Stimulated activated naive B cell treated with anti-CD40 and anti-IgM and Interleukin-4, amounts not matched to agents 10 μg/mL and 1 μg/mL and 100 μg/mL, for 72 hours (primary cell): Measurements from ENCODE around the gene RGS3.

Experiments
- ATAC-seq, 2 donors: fragments of 150-1000 bp; cut with Tn5 transposase; replicated peaks; 2 replicates each; pipeline ENCODE4 v1.10.0; 2021; ENCODE audit warnings: moderate library complexity in 1 of 2
- DNase-seq: peaks from one replicate; pipeline ENCODE4 v3.0.0; 2021
- H3K27ac Mint-ChIP-seq: one replicate; pipeline ENCODE4 v1.8.0; 2022; ENCODE audit warnings: mild to moderate bottlenecking, mixed read lengths
- H3K27me3 Mint-ChIP-seq, 2 donors: one replicate each; pipeline ENCODE4 v1.8.0; 2022; ENCODE audit warnings: mixed read lengths in 2 of 2
- H3K36me3 Mint-ChIP-seq, 2 donors: one replicate each; pipeline ENCODE4 v1.8.0; 2022; ENCODE audit warnings: mixed read lengths in 2 of 2, mild to moderate bottlenecking in 1 of 2
- H3K4me1 Mint-ChIP-seq, 2 donors: one replicate each; pipeline ENCODE4 v1.8.0; 2022; ENCODE audit warnings: mixed read lengths in 2 of 2, mild to moderate bottlenecking in 1 of 2
- H3K4me3 Mint-ChIP-seq, 2 donors: one replicate each; pipeline ENCODE4 v1.8.0; 2022; ENCODE audit warnings: mild to moderate bottlenecking in 2 of 2, mixed read lengths in 2 of 2, moderate library complexity in 1 of 2
- H3K9me3 Mint-ChIP-seq, 2 donors: one replicate each; pipeline ENCODE4 v1.8.0; 2022; ENCODE audit warnings: mixed read lengths in 2 of 2, mild to moderate bottlenecking in 1 of 2

RGS3 gene

GRCh38 chr9:113475031-113475430, 11.5 kb downstream of the RGS3 start:
- DNase-seq = no peak
- H3K4me3 Mint-ChIP-seq = no peak overlapping the region
- no peak for ATAC-seq
- H3K27me3 Mint-ChIP-seq = peaks cover 13 to 21% of the 10 kb centered on the region in 2 donors
- H3K27ac Mint-ChIP-seq = no peak overlapping the region
- no peaks in the 10 kb centered on the region for H3K9me3 Mint-ChIP-seq
- H3K4me1 Mint-ChIP-seq = no peaks in the 10 kb centered on the region
- no peaks in the 10 kb centered on the region for H3K36me3 Mint-ChIP-seq

GRCh38 chr9:113475992-113476391, 12.5 kb downstream of the RGS3 start:
- H3K4me1 Mint-ChIP-seq = no peaks in the 10 kb centered on the region
- H3K27me3 Mint-ChIP-seq = peaks cover 16 to 21% of the 10 kb centered on the region in 2 donors
- no peaks in the 10 kb centered on the region for H3K36me3 Mint-ChIP-seq
- no peaks in the 10 kb centered on the region for H3K9me3 Mint-ChIP-seq
- ATAC-seq (no peak), DNase-seq (no peak)
- no peak overlapping the region for H3K4me3 Mint-ChIP-seq
- peak overlapping the region; percentile 47 for H3K27ac Mint-ChIP-seq

GRCh38 chr9:113476511-113476916, 13.0 kb downstream of the RGS3 start:
- Mint-ChIP-seq H3K4me3 (no peak overlapping the region), H3K4me1 (no peaks in the 10 kb centered on the region), H3K9me3 (no peaks in the 10 kb centered on the region), H3K36me3 (no peaks in the 10 kb centered on the region), H3K27me3 (peaks cover 17 to 21% of the 10 kb centered on the region in 2 donors), H3K27ac (no peak overlapping the region)
- DNase-seq = no peak
- ATAC-seq = no peak

- H3K36me3 Mint-ChIP-seq = no peaks in the 10 kb centered on the region
- H3K27ac Mint-ChIP-seq = no peak overlapping the region
- no peaks in the 10 kb centered on the region for H3K9me3 Mint-ChIP-seq
- H3K4me1 Mint-ChIP-seq = no peaks in the 10 kb centered on the region
- DNase-seq (no peak), ATAC-seq (no peak)
- no peak overlapping the region for H3K4me3 Mint-ChIP-seq
- H3K27me3 Mint-ChIP-seq = peaks cover 17 to 21% of the 10 kb centered on the region in 2 donors
These were observed 13.5 kb downstream of the RGS3 start for GRCh38 chr9:113477058-113477457.

- H3K9me3 Mint-ChIP-seq = no peaks in the 10 kb centered on the region
- no peaks in the 10 kb centered on the region for H3K4me1 Mint-ChIP-seq
- no peak overlapping the region for H3K4me3 Mint-ChIP-seq
- ATAC-seq = no peak
- H3K36me3 Mint-ChIP-seq = no peaks in the 10 kb centered on the region
- DNase-seq = no peak
- peaks cover 12 to 21% of the 10 kb centered on the region in 2 donors for H3K27me3 Mint-ChIP-seq
- no peak overlapping the region for H3K27ac Mint-ChIP-seq
These were observed 14.1 kb downstream of the RGS3 start for GRCh38 chr9:113477661-113478060.

- Mint-ChIP-seq H3K27me3 (peaks cover 12 to 21% of the 10 kb centered on the region in 2 donors), H3K36me3 (no peaks in the 10 kb centered on the region), H3K27ac (no peak overlapping the region), H3K4me3 (no peak overlapping the region), H3K9me3 (no peaks in the 10 kb centered on the region), H3K4me1 (no peaks in the 10 kb centered on the region)
- ATAC-seq = no peak
- DNase-seq = no peak
These were observed 15.7 kb downstream of the RGS3 start for GRCh38 chr9:113479174-113479621.

- no peaks in the 10 kb centered on the region for H3K9me3 Mint-ChIP-seq
- H3K27me3 Mint-ChIP-seq = peaks cover 8 to 15% of the 10 kb centered on the region in 2 donors
- no peaks in the 10 kb centered on the region for H3K36me3 Mint-ChIP-seq
- DNase-seq (no peak), ATAC-seq (no peak)
- no peak overlapping the region for H3K4me3 Mint-ChIP-seq
- no peak overlapping the region for H3K27ac Mint-ChIP-seq
- no peaks in the 10 kb centered on the region for H3K4me1 Mint-ChIP-seq
These were observed 17.1 kb downstream of the RGS3 start for GRCh38 chr9:113480612-113481011.

- no peak overlapping the region for H3K4me3 Mint-ChIP-seq
- DNase-seq (no peak), ATAC-seq (no peak)
- H3K9me3 Mint-ChIP-seq = no peaks in the 10 kb centered on the region
- H3K27me3 Mint-ChIP-seq = peaks cover 8 to 13% of the 10 kb centered on the region in 2 donors
- no peaks in the 10 kb centered on the region for H3K4me1 Mint-ChIP-seq
- no peaks in the 10 kb centered on the region for H3K36me3 Mint-ChIP-seq
- H3K27ac Mint-ChIP-seq = no peak overlapping the region
These were observed 17.8 kb downstream of the RGS3 start for GRCh38 chr9:113481176-113481787.

GRCh38 chr9:113482341-113482740, 18.8 kb downstream of the RGS3 start:
- Mint-ChIP-seq H3K4me3 (no peak overlapping the region), H3K36me3 (no peaks in the 10 kb centered on the region), H3K27me3 (peaks cover 8 to 9% of the 10 kb centered on the region in 2 donors), H3K4me1 (no peaks in the 10 kb centered on the region), H3K9me3 (no peaks in the 10 kb centered on the region), H3K27ac (no peak overlapping the region)
- DNase-seq (no peak), ATAC-seq (no peak)

- ATAC-seq (no peak), DNase-seq (no peak)
- Mint-ChIP-seq H3K4me1 (no peaks in the 10 kb centered on the region), H3K9me3 (no peaks in the 10 kb centered on the region), H3K36me3 (no peaks in the 10 kb centered on the region), H3K27me3 (peaks cover 6 to 8% of the 10 kb centered on the region in 2 donors), H3K27ac (no peak overlapping the region), H3K4me3 (no peak overlapping the region)
These were observed 19.6 kb downstream of the RGS3 start for GRCh38 chr9:113482991-113483675.

- Mint-ChIP-seq H3K4me3 (no peak overlapping the region), H3K4me1 (no peaks in the 10 kb centered on the region), H3K36me3 (no peaks in the 10 kb centered on the region), H3K9me3 (no peaks in the 10 kb centered on the region), H3K27ac (no peak overlapping the region), H3K27me3 (peaks cover 4 to 7% of the 10 kb centered on the region in 2 donors)
- DNase-seq (no peak), ATAC-seq (no peak)
These were observed 20.2 kb downstream of the RGS3 start for GRCh38 chr9:113483676-113484257.

GRCh38 chr9:113484258-113484730, 20.8 kb downstream of the RGS3 start:
- DNase-seq (no peak), ATAC-seq (no peak)
- Mint-ChIP-seq H3K9me3 (no peaks in the 10 kb centered on the region), H3K4me3 (no peak overlapping the region), H3K4me1 (no peaks in the 10 kb centered on the region), H3K27me3 (peaks cover 0 to 4% of the 10 kb centered on the region in 2 donors), H3K27ac (no peak overlapping the region), H3K36me3 (no peaks in the 10 kb centered on the region)

- no peak for ATAC-seq
- no peak for DNase-seq
- Mint-ChIP-seq H3K4me3 (no peak overlapping the region), H3K36me3 (no peaks in the 10 kb centered on the region), H3K9me3 (no peaks in the 10 kb centered on the region), H3K27me3 (peaks cover 0 to 4% of the 10 kb centered on the region in 2 donors), H3K4me1 (no peaks in the 10 kb centered on the region), H3K27ac (no peak overlapping the region)
These were observed 22.2 kb downstream of the RGS3 start for GRCh38 chr9:113485761-113486115.

- H3K27me3 Mint-ChIP-seq = no peaks in the 10 kb centered on the region
- no peaks in the 10 kb centered on the region for H3K9me3 Mint-ChIP-seq
- no peaks in the 10 kb centered on the region for H3K4me1 Mint-ChIP-seq
- H3K4me3 Mint-ChIP-seq = no peak overlapping the region
- ATAC-seq (no peak), DNase-seq (no peak)
- no peak overlapping the region for H3K27ac Mint-ChIP-seq
- H3K36me3 Mint-ChIP-seq = no peaks in the 10 kb centered on the region
These were observed 22.8 kb downstream of the RGS3 start for GRCh38 chr9:113486327-113486726.

GRCh38 chr9:113488071-113488470, 24.5 kb downstream of the RGS3 start:
- no peak overlapping the region for H3K4me3 Mint-ChIP-seq
- ATAC-seq (no peak), DNase-seq (no peak)
- H3K27ac Mint-ChIP-seq = no peak overlapping the region
- H3K36me3 Mint-ChIP-seq = no peaks in the 10 kb centered on the region
- peaks cover 0 to 3% of the 10 kb centered on the region in 2 donors for H3K4me1 Mint-ChIP-seq
- H3K9me3 Mint-ChIP-seq = no peaks in the 10 kb centered on the region
- no peaks in the 10 kb centered on the region for H3K27me3 Mint-ChIP-seq
